HepG2 (cell line): ENCODE results near the gene SMAD3. TPM values are rescaled to one million over a fixed set of nuclear protein-coding genes. Genes with fewer than 3 reads are reported as not detected.

Experiments used
- ATAC-seq: fragments of 200-7000 bp; cut with Tn5 transposase; 3 replicates; pipeline ENCODE4 v1.9.1; 2020; ENCODE audit warnings: mild to moderate bottlenecking, moderate library complexity
- BruUV-seq: library from RNA; stranded (reverse); fragments of 400-500 nt; replicated peaks from 2 replicates; lab custom pipeline; 2021; lab: Mats Ljungman, UMichigan
- CTCF ChIA-PET: fragments of 300-600 bp; formaldehyde crosslinking; extraction: SDS; loops from one replicate; lab custom pipeline; 2021; ENCODE audit warnings: low total read pairs, inconsistent platforms, low intra/inter-chr PET ratio; lab: Yijun Ruan, JAX
- POLR2A ChIA-PET: fragments of 350-600 bp; sonication (Branson Sonifier 250); formaldehyde crosslinking; loops from one replicate; lab custom pipeline; 2020; ENCODE audit warnings: antibody characterized with exemption, inconsistent platforms; lab: Yijun Ruan, JAX
- DNase-seq: peaks from one replicate; pipeline ENCODE4 v3.0.0-alpha.2; 2015; ENCODE audit warnings: low spot score
- FAIRE-seq: peaks from 3 replicates; lab custom pipeline; 2011; peaks lifted over from hg19 to GRCh38; lab: Jason Lieb, UNC
- H2AFZ ChIP-seq: one replicate; pipeline ENCODE4 v1.6.1; 2011; ENCODE audit warnings: low read length, inconsistent platforms
- H3K27ac ChIP-seq: fragments of 300-600 bp; 3 replicates; pipeline ENCODE4 v1.8.0; 2011; ENCODE audit warnings: mixed run types, mild to moderate bottlenecking, mixed read lengths, low read length, inconsistent platforms; ENCODE audit not compliant: insufficient read depth; ENCODE audit errors: extremely low read length
- H3K27me3 ChIP-seq, 2 experiments: fragments of 200-600 bp in 1 of 2; 2 replicates in 1 of 2; 3 replicates in 1 of 2; pipeline versions ENCODE4 v1.6.0 to v1.8.0; 2011; ENCODE audit warnings: low read length in 2 of 2, mild to moderate bottlenecking in 2 of 2, moderate library complexity in 2 of 2, inconsistent platforms in 1 of 2; ENCODE audit not compliant: insufficient read depth in 2 of 2, control insufficient read depth in 1 of 2
- H3K36me3 ChIP-seq, 2 experiments: fragments of 200-600 bp in 1 of 2; replicated peaks in 1 of 2; 2 replicates in 1 of 2; 3 replicates in 1 of 2; pipeline versions ENCODE4 v1.5.1 to v1.8.0; 2011; ENCODE audit warnings: low read length in 2 of 2, inconsistent platforms in 1 of 2; ENCODE audit not compliant: insufficient read depth in 2 of 2, control insufficient read depth in 1 of 2
- H3K4me1 ChIP-seq: 2 replicates; pipeline ENCODE4 v1.5.1; 2012; ENCODE audit warnings: low read length, inconsistent platforms; ENCODE audit not compliant: insufficient read depth
- H3K4me2 ChIP-seq: 2 replicates; pipeline ENCODE4 v1.6.0; 2011; ENCODE audit warnings: low read depth, low read length, inconsistent platforms
- H3K4me3 ChIP-seq, 3 experiments: fragments of 200-600 bp in 1 of 3; sonication (generic), shearing (Covaris generic) in 1 of 3; replicated peaks in 1 of 3; 2 replicates each; pipeline ENCODE4 v1.5.1; 2011 to 2016; ENCODE audit warnings: low read length in 3 of 3, inconsistent platforms in 2 of 3, low read depth in 2 of 3, mild to moderate bottlenecking in 2 of 3, control low read depth in 1 of 3, mixed read lengths in 1 of 3; ENCODE audit not compliant: insufficient read depth in 1 of 3
- H3K79me2 ChIP-seq: one replicate; pipeline ENCODE4 v1.6.1; 2011; ENCODE audit warnings: low read length, inconsistent platforms; ENCODE audit not compliant: insufficient read depth
- H3K9ac ChIP-seq: 2 replicates; pipeline ENCODE4 v1.6.0; 2011; ENCODE audit warnings: mild to moderate bottlenecking, low read depth, low read length, inconsistent platforms; ENCODE audit not compliant: insufficient read depth
- H3K9me3 ChIP-seq: 2 replicates; pipeline ENCODE4 v1.5.1; 2012; ENCODE audit warnings: mild to moderate bottlenecking, low read length
- H4K20me1 ChIP-seq: 2 replicates; pipeline ENCODE4 v1.6.0; 2011; ENCODE audit warnings: inconsistent platforms, mild to moderate bottlenecking, low read length, moderate library complexity; ENCODE audit not compliant: insufficient read depth
- FOXP1 ChIP-seq, 2 experiments: fragments of 450-650 bp in 1 of 2; IDR thresholded peaks; 2 replicates each; pipeline ENCODE4 v1.6.1; 2017 to 2018; ENCODE audit warnings: antibody characterized with exemption in 1 of 2
- GABPB1 ChIP-seq: IDR thresholded peaks from 2 replicates; pipeline ENCODE4 v1.6.1; 2016; ENCODE audit warnings: mild to moderate bottlenecking, missing genetic modification reagents, moderate library complexity, missing compliant biosample characterization
- HMG20A ChIP-seq: IDR thresholded peaks from 2 replicates; pipeline ENCODE4 v1.6.1; 2016; ENCODE audit warnings: borderline replicate concordance
- MEIS1 ChIP-seq: sonication (generic); formaldehyde crosslinking; IDR thresholded peaks from 2 replicates; pipeline ENCODE4 v1.9.0; 2021; ENCODE audit warnings: mild to moderate bottlenecking, missing genetic modification reagents, moderate library complexity, borderline replicate concordance
- NCOA2 ChIP-seq: sonication (generic); formaldehyde crosslinking; IDR thresholded peaks from 2 replicates; pipeline ENCODE4 v1.8.0; 2022; ENCODE audit warnings: inconsistent platforms
- NR2F2 ChIP-seq: IDR thresholded peaks from 2 replicates; pipeline ENCODE4 v1.6.1; 2012; ENCODE audit warnings: low read depth, inconsistent platforms, borderline replicate concordance
- PPARG ChIP-seq: conservative IDR thresholded peaks from 2 replicates; pipeline ENCODE4 v1.6.1; 2016; ENCODE audit warnings: missing biosample characterization, missing genetic modification reagents
- RFX3 ChIP-seq: IDR thresholded peaks from 2 replicates; pipeline ENCODE4 v1.6.1; 2016; ENCODE audit warnings: missing biosample characterization, missing genetic modification reagents
- SMC3 ChIP-seq: IDR thresholded peaks from 2 replicates; pipeline ENCODE4 v1.6.1; 2011; ENCODE audit warnings: low read length, improper control_type of control experiment
- THAP11 ChIP-seq: IDR thresholded peaks from 2 replicates; pipeline ENCODE4 v1.6.1; 2016; ENCODE audit warnings: missing biosample characterization, missing genetic modification reagents
- XBP1 ChIP-seq: sonication (generic); formaldehyde crosslinking; IDR thresholded peaks from 2 replicates; pipeline ENCODE4 v1.5.0; 2020; ENCODE audit warnings: missing genetic modification reagents
- ZNF431 ChIP-seq: sonication (generic); formaldehyde crosslinking; IDR thresholded peaks from 2 replicates; pipeline ENCODE4 v1.9.0; 2022; ENCODE audit warnings: missing genetic modification reagents, low read depth, mild to moderate bottlenecking, borderline replicate concordance
- ZNF598 ChIP-seq: sonication (generic); formaldehyde crosslinking; IDR thresholded peaks from 2 replicates; pipeline ENCODE4 v1.5.1; 2020; ENCODE audit warnings: mild to moderate bottlenecking, missing genetic modification reagents, borderline replicate concordance
- ZNF776 ChIP-seq: sonication (generic); formaldehyde crosslinking; IDR thresholded peaks from 2 replicates; pipeline ENCODE4 v1.4.0; 2020; ENCODE audit warnings: mild to moderate bottlenecking, missing genetic modification reagents
- ZNF792 ChIP-seq: IDR thresholded peaks from 2 replicates; pipeline ENCODE4 v1.6.1; 2016
- WGBS: methylation state at CpG from one replicate; pipeline ENCODE4 v1.1.6; 2017; ENCODE audit warnings: low lambda C conversion rate; 5-methylcytosine and 5-hydroxymethylcytosine counted together
- in situ Hi-C: cut with HindIII; loops from 2 replicates; pipeline ENCODE4 v1.10.0; 2017; ENCODE audit warnings: low pct_unique_long_range_greater_than_20kb; ENCODE audit not compliant: extremely low pct_ligation_motif_present
- intact Hi-C: fragments of 100-400 bp; cut with micrococcal nuclease; formaldehyde crosslinking; loops from one replicate; pipeline ENCODE4 v1.10.0; 2022; ENCODE audit not compliant: unreplicated experiment
- polyA plus RNA-seq, 8 experiments: library from polyadenylated mRNA; depleted of rRNA in 3 of 8; stranded (reverse) in 7 of 8; unstranded in 1 of 8; fragments of >200 nt; fragmentation: Illumina TruSeq in 4 of 8; extraction: Trizol in 4 of 8; gene quantifications; 2 replicates each; pipeline versions ENCODE4 v1.2.1 to v1.2.3, GENCODE V29; 2011 to 2016; ENCODE audit warnings: low read depth in 4 of 8, missing spikeins in 1 of 8, mixed read lengths in 1 of 8; ENCODE audit not compliant: insufficient read depth in 1 of 8
- total RNA-seq, 5 experiments: library from RNA; depleted of rRNA; stranded (reverse); fragments of >200 nt; fragmentation: Illumina TruSeq; extraction: Trizol; gene quantifications; 2 replicates each; pipeline ENCODE4 v1.2.3, GENCODE V29; 2016; ENCODE audit warnings: low read depth in 1 of 5
- TF ChIP-seq, protein P1 (sequence below), 2 experiments: sonication (generic) in 1 of 2; formaldehyde crosslinking in 1 of 2; IDR thresholded peaks; 2 replicates each; pipeline versions ENCODE4 v1.5.1 to v1.6.1; 2011 to 2020; ENCODE audit warnings: borderline replicate concordance in 1 of 2, low read depth in 1 of 2, low read length in 1 of 2, mild to moderate bottlenecking in 1 of 2, missing genetic modification reagents in 1 of 2, moderate library complexity in 1 of 2
- TF ChIP-seq, protein P2 (sequence below), 2 experiments: sonication (generic) in 1 of 2; formaldehyde crosslinking in 1 of 2; IDR thresholded peaks; 2 replicates each; pipeline versions ENCODE4 v1.4.0 to v1.6.1; 2018 to 2020; ENCODE audit warnings: missing genetic modification reagents in 2 of 2, borderline replicate concordance in 1 of 2, low read depth in 1 of 2, mild to moderate bottlenecking in 1 of 2, missing biosample characterization in 1 of 2
- TF ChIP-seq, protein P3 (sequence below): sonication (generic); formaldehyde crosslinking; IDR thresholded peaks from 2 replicates; pipeline ENCODE4 v1.4.0; 2020; ENCODE audit warnings: mild to moderate bottlenecking, low read depth, missing genetic modification reagents
- TF ChIP-seq, protein P4 (sequence below): IDR thresholded peaks from 2 replicates; pipeline ENCODE4 v1.6.1; 2016; ENCODE audit warnings: low read depth, borderline replicate concordance

The SMAD3 gene
- total and polyA plus RNA-seq, 2 of the 13 experiments (the other 11 are each of a cell fraction or from before 2014, with no cell fraction given) = 8.6 to 56.3 TPM

DNA sequence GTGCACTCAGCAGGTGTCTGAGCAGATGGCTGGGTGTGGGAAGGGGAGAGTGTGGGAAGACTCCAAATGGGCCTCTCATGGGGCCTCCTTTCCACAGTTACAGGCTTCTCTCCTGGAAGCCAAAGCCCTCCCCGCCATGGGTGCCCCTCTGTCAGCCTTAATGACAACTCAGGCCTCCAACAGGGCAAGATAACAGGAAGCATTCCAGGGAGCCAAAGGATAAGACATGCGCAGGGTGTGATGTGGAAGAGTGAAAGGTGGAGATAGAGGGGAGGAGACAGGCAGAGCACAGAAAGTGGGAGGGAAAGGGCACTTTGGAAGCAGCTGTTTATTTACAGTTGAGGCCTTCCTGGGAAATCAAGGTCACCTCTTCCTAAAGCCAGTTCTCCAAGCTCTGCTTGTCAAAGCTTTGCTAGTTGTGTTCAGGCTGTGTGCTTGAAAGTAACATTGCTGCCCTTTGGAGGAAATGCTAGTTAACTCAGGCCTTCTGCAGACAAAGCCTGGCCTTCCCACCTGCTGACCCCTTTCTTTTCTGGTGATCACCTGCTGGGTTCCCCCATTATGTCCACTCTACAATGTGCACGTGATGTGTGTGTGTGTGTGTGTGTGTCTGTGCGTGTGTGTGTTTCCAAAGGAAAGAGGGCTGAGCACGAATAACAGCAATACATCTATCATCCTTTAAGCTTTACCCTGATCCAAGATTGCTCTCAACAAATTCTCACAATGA, 35.2 kb upstream of the SMAD3 start:
- H3K9me3 ChIP-seq = no peaks in the 10 kb centered on the region
- POLR2A ChIA-PET = interaction anchor here (0.7 to 2.7 kb wide), 12 partner anchors 8 to 165 kb away, joined by 3 to 36 read pairs (median 8); partner anchors contain the start of gene SMAD3
- no peak overlapping the region for H2AFZ ChIP-seq
- H3K79me2 ChIP-seq = no peaks in the 10 kb centered on the region
- H4K20me1 ChIP-seq = peaks cover 23% of the 10 kb centered on the region
- DNase-seq (peak; percentile 82), FAIRE-seq (peak; percentile 96), ATAC-seq (peak; percentile 89)
- intact Hi-C loops = no loop called here
- BruUV-seq = no TSS peak
- in situ Hi-C loops = no loop called here
- WGBS = 28% methylated on average over 5 of the region's 5 CpGs
- H3K27ac ChIP-seq = peak overlapping the region; percentile 49
- peaks cover 59% of the 10 kb centered on the region for H3K4me1 ChIP-seq
- H3K36me3 ChIP-seq = peaks cover 0 to 1% of the 10 kb centered on the region in 2 experiments; a peak in 1 of 5 replicates
- CTCF ChIA-PET = no interaction called here
- H3K9ac ChIP-seq = no peak overlapping the region; the same call in 1 of the 2 replicates
- peak overlapping the region in 1 of 3 experiments; percentile 14; a peak in 1 of 6 replicates for H3K4me3 ChIP-seq
- H3K4me2 ChIP-seq = peak overlapping the region; percentile 68
- H3K27me3 ChIP-seq = no peaks in the 10 kb centered on the region
- TF ChIP-seq FOXP1 (IDR thresholded peaks at IDR 0.05) (no peak), FOXP1 (CRISPR knock-in tag; IDR thresholded peaks at IDR 0.05) (peak; percentile 90), SMC3 (peak; percentile 26; the same call in 1 of the 2 replicates), GABPB1 (CRISPR knock-in tag) (peak; percentile 37; the same call in 1 of the 2 replicates), NCOA2 (CRISPR knock-in tag) (peak; percentile 74), HMG20A (CRISPR knock-in tag) (peak; percentile 77; the same call in 1 of the 2 replicates), ZNF776 (CRISPR knock-in tag) (no peak), ZNF598 (CRISPR knock-in tag) (no peak), XBP1 (CRISPR knock-in tag) (no peak), THAP11 (CRISPR knock-in tag) (peak; percentile 54), NR2F2 (peak; percentile 87), RFX3 (CRISPR knock-in tag) (no peak), ZNF792 (CRISPR knock-in tag) (no peak), MEIS1 (CRISPR knock-in tag) (no peak), ZNF431 (CRISPR knock-in tag) (peak; percentile 20; the same call in 1 of the 2 replicates), PPARG (CRISPR knock-in tag) (0 out of 2 replicates have a peak, but pooled peaks have one; percentile 34)
- TF ChIP-seq, protein P1, sequence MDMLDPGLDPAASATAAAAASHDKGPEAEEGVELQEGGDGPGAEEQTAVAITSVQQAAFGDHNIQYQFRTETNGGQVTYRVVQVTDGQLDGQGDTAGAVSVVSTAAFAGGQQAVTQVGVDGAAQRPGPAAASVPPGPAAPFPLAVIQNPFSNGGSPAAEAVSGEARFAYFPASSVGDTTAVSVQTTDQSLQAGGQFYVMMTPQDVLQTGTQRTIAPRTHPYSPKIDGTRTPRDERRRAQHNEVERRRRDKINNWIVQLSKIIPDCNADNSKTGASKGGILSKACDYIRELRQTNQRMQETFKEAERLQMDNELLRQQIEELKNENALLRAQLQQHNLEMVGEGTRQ (IDR thresholded peaks at IDR 0.05; ENCODE audit: low read depth, low read length) = no peak
- TF ChIP-seq, protein P1 (CRISPR knock-in tag; IDR thresholded peaks at IDR 0.05; ENCODE audit: borderline replicate concordance) = 0 out of 2 replicates have a peak, but pooled peaks have one; percentile 25
- TF ChIP-seq, protein P2, sequence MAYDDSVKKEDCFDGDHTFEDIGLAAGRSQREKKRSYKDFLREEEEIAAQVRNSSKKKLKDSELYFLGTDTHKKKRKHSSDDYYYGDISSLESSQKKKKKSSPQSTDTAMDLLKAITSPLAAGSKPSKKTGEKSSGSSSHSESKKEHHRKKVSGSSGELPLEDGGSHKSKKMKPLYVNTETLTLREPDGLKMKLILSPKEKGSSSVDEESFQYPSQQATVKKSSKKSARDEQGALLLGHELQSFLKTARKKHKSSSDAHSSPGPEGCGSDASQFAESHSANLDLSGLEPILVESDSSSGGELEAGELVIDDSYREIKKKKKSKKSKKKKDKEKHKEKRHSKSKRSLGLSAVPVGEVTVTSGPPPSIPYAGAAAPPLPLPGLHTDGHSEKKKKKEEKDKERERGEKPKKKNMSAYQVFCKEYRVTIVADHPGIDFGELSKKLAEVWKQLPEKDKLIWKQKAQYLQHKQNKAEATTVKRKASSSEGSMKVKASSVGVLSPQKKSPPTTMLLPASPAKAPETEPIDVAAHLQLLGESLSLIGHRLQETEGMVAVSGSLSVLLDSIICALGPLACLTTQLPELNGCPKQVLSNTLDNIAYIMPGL (CRISPR knock-in tag; IDR thresholded peaks at IDR 0.05; ENCODE audit: borderline replicate concordance in 1 of 2, low read depth in 1 of 2) = peak in 1 of 2 experiments; percentile 56; a peak in 1 of 4 replicates
- TF ChIP-seq, protein P3, sequence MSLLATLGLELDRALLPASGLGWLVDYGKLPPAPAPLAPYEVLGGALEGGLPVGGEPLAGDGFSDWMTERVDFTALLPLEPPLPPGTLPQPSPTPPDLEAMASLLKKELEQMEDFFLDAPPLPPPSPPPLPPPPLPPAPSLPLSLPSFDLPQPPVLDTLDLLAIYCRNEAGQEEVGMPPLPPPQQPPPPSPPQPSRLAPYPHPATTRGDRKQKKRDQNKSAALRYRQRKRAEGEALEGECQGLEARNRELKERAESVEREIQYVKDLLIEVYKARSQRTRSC (CRISPR knock-in tag) = no peak
- TF ChIP-seq, protein P4, sequence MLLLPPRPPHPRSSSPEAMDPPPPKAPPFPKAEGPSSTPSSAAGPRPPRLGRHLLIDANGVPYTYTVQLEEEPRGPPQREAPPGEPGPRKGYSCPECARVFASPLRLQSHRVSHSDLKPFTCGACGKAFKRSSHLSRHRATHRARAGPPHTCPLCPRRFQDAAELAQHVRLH (CRISPR knock-in tag) = peak; percentile 69; the same call in 1 of the 2 replicates
